ENCODE results near the gene DLX5.

The DLX5 gene

GRCh38 chr7:97018126-97018601, 6.5 kb downstream of the DLX5 start:
- no peak for DNase-seq (ENCODE audit: low spot score)

GRCh38 chr7:97017192-97018125, 7.2 kb downstream of the DLX5 start:
- DNase-seq (ENCODE audit: low spot score), result no peak

DNA sequence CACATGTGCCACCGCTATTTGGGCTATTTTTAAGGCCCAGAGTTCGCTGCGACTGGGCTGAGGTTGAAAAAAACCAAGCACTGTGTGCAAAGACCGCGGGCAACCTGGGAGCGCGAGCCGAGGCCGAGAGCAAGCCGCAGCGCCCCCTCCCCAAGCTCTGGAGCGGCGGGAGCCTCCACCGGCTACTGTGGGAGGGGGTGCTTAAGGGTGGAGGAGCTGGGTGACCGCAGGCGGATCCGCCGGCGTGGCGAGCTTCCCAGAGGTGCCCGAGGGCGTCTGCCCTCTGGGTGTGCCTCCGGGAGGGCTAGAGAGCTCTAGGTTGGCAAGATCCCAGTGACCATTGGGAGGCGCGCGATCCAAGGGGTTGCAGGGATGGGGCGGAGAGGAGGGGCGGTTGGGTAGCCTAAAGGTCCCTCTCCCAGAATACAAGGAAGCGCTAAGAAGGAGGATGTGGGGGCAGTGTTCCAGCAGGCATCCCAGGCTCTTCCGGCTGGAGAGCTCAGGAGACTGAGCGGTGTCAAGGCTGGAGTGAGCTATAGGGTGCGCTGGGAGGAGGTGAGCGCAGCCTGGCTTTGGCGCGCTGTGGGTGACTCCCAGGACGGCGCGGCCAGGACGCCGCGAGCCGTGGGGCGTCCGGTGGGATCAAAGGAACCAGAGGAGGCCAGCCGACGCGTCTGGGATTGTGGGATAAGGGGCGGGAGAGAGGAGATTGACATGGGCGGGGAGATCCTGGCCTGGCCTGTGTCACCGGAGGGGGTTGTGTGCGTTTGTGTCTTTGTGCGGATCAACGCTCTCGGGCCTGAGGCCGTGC, 8.0 kb downstream of the DLX5 start:
- DNase-seq (ENCODE audit: low spot score), result peak; percentile 94

DNA sequence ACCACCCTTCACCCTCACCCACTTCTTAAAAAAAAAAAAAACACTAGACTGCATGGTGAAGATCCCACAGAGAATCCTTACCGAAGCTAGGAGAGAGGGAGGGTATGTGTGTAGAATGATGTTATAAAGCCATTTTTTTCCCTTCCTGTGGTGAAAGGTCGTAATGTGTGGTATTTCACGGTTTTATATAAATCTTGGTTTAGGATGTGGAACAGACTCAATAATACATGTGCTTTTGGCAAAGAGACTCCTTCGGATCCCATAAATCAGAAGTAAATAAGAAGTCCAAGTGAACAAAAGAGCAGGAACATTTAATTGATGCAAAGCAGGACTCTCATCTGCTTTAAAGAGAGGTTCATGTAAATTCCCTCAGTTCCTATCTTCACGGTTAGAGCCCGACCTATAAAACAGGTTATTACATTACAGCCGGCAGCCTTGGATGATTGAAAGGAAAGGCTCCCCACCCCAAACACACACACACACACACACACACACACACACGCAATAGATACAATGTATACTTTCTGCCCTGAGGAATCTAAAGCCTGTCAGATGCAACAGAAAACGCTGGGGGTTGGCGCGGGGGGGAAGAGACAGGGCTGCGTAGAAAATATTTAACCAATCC, 8.8 kb downstream of the DLX5 start:
- no peak for DNase-seq (ENCODE audit: low spot score)

- DNase-seq (ENCODE audit: low spot score), result no peak
Observed at GRCh38 chr7:97015279-97015678, 9.4 kb downstream of the DLX5 start.

GRCh38 chr7:97014145-97014750, 10.4 kb downstream of the DLX5 start:
- DNase-seq (ENCODE audit: low spot score), result no peak

GRCh38 chr7:97013845-97014134, 10.8 kb downstream of the DLX5 start:
- DNase-seq (ENCODE audit: low spot score), result no peak

DNA sequence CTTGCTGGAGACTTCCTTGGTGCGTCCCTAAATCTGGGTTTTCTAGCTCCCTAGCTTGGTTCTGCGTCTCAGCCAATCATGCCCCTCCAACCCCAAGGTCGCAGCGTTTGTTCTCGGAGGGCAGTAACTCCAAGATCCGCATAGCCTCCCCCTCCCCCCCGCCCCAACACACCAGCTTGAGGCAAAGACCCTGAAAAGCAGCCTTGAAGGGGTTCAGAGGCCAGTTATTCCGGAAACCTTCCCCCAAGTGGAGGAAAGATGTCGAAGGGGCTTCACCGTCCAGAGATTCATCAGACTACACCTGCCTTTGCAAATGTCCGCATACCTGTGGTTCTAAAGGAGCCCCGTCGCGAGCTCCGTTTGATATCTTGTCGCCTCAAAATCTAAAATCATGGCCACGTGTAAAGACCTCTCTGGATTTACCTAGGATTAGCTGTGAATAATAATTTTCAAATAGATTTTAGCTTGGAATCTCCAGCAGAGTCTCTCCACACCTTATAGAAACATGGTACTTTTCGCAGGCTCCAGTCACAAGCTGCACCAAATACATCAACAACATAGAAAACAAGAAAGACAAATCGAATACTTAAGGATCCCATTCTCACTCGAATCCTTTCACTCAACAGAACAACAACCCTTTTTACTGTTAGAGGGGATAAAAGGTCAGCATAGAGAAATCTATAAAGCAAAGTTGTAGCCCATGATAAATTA, 11.3 kb downstream of the DLX5 start:
- no peak for DNase-seq (ENCODE audit: low spot score)

- DNase-seq (ENCODE audit: low spot score), result no peak
Observed at GRCh38 chr7:97012365-97013133, 12.1 kb downstream of the DLX5 start.

- DNase-seq (ENCODE audit: low spot score), result no peak
Observed at GRCh38 chr7:97011536-97012364, 12.9 kb downstream of the DLX5 start.

GRCh38 chr7:97011104-97011503, 13.5 kb downstream of the DLX5 start:
- no peak for DNase-seq (ENCODE audit: low spot score)

DNA sequence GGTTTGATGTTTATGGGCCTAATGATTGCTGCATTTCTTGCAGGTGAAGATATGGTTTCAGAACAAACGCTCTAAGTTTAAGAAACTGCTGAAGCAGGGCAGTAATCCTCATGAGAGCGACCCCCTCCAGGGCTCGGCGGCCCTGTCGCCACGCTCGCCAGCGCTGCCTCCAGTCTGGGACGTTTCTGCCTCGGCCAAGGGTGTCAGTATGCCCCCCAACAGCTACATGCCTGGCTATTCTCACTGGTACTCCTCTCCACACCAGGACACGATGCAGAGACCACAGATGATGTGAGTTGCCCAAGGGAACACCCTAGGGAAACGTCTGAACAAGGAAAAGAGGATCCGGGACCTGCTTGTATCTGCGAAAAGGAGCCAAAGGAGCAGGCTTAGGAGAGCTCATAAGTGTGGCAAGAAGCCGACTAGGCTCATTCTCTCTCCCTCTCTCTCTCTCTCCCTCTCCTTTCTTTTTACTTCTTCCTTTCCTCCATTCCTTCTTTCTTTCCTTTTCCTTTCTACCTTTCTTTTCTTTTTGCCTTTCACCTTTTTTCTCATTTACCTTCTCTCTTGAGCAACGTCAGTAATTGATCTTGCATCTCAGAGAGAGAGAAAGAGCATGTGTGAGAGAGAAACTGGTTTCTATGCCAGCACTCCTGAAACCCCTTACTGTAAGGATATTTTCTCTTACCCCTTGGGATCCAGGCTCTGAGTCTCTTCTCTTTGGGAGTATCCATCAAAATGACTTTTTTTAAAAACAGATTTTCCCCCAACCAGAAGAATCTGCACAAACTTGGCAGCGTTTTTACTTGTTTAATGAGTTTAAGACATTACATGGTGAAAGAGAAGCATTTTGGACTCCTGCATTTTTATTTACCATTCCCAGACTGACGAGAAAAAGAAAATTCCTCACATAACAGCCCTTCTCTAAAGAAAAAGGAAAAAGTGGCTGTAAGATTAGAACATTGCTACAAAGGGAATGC, 14.6 kb downstream of the DLX5 start:
- DNase-seq (ENCODE audit: low spot score), result no peak

- no peak for DNase-seq (ENCODE audit: low spot score)
Observed at GRCh38 chr7:97008275-97008917, 16.2 kb downstream of the DLX5 start.

GRCh38 chr7:97007583-97007861, 17.1 kb downstream of the DLX5 start:
- no peak for DNase-seq (ENCODE audit: low spot score)

- no peak for DNase-seq (ENCODE audit: low spot score)
Observed at GRCh38 chr7:97006816-97007582, 17.6 kb downstream of the DLX5 start.

- peak; percentile 90 for DNase-seq (ENCODE audit: low spot score)
Observed at GRCh38 chr7:97006055-97006815, 18.4 kb downstream of the DLX5 start.
